Pancreas (tissue), 10 donors: ENCODE measurements around the gene BTG2. TPM values are rescaled to one million over a fixed set of nuclear protein-coding genes. Genes with fewer than 3 reads are reported as not detected.

Experiments
- ATAC-seq, 4 donors: fragments of 200-7000 bp; cut with Tn5 transposase; one replicate each; pipeline versions ENCODE4 v1.8.0 to v1.9.1; 2020; ENCODE audit warnings: mild to moderate bottlenecking in 4 of 4, moderate library complexity in 4 of 4
- DNase-seq, 6 donors: peaks; one replicate each; pipeline ENCODE4 v3.0.0-alpha.2; 2020
- FAIRE-seq: peaks from 2 replicates; lab custom pipeline; 2012; peaks lifted over from hg19 to GRCh38; lab: Jason Lieb, UNC
- H3K27ac ChIP-seq, 4 donors: fragments of 200-600 bp; sonication (generic); 1 replicate in 3 of 4; 2 replicates in 1 of 4; pipeline versions ENCODE4 v1.5.0 to v1.8.0; 2020
- H3K27me3 ChIP-seq, 4 donors: fragments of 200-600 bp; one replicate each; pipeline ENCODE4 v1.8.0; 2021
- H3K36me3 ChIP-seq, 3 donors: fragments of 200-600 bp; sonication (generic) in 1 of 3; one replicate each; pipeline versions ENCODE4 v1.5.0 to v1.8.0; 2020 to 2021
- H3K4me1 ChIP-seq, 3 donors: fragments of 200-600 bp; one replicate each; pipeline ENCODE4 v1.8.0; 2021
- H3K4me3 ChIP-seq, 4 donors: fragments of 200-600 bp; sonication (generic) in 2 of 4; one replicate each; pipeline versions ENCODE4 v1.5.0 to v1.8.0; 2020 to 2021
- H3K9me3 ChIP-seq, 4 donors: fragments of 200-600 bp; one replicate each; pipeline ENCODE4 v1.8.0; 2021
- CTCF ChIP-seq, 4 donors: fragments of 200-600 bp; sonication (generic) in 3 of 4; IDR thresholded peaks; one replicate each; pipeline versions ENCODE4 v1.5.0 to v1.8.0; 2021; ENCODE audit warnings: antibody characterized with exemption in 4 of 4
- WGBS, 2 donors: extraction: QIAGEN DNeasy Blood & Tissue Kit; methylation state at CpG; one replicate each; pipeline ENCODE4 v1.1.7; 2013; 5-methylcytosine and 5-hydroxymethylcytosine counted together
- intact Hi-C, 3 donors: fragments of 100-400 bp; cut with DNase I; formaldehyde crosslinking; loops; one replicate each; pipeline versions ENCODE4 v1.11.1 to v1.14.2; 2022
- polyA plus RNA-seq, 2 donors: library from polyadenylated mRNA; stranded (reverse); fragments of 200-250 nt; gene quantifications; one replicate each; pipeline ENCODE4 v1.2.3, GENCODE V29; 2013
- total RNA-seq, 6 donors: library from RNA; stranded (reverse); fragmentation: NEBNext Ultra II Directional in 4 of 6; extraction: Animal tissue kit (Norgen Biotek cat#: 25700) in 4 of 6; gene quantifications; one replicate each; pipeline versions ENCODE4 v1.2.1 to v1.2.4, GENCODE V29; 2021 to 2023
- donor health status: healthy with polysubstance abuse.
- donor health status: DM: no; HTN: no; CAD: no; lungs with moderate emphysema.
- donor health status: DM: no; HTN: no; CAD: no.
- donor health status: control.
- donor health status: control.
- donor health status: Bipolar disorder and iron deficiency.
- donor health status: DM: yes; HTN: yes; CAD: no.
- donor health status: DM: no; HTN: no; CAD: no.
- donor health status: DM: no; HTN: no; CAD: no.
- donor health status: DM: yes; HTN: yes; CAD: no.

BTG2 gene
- total and polyA plus RNA-seq, 8 donors, result 83.1 to 452 (median 192) TPM

GRCh38 chr1:203276408-203276807, 28.9 kb upstream of the BTG2 start:
- Histone ChIP-seq H3K27ac (no peak overlapping the region), H3K4me1 (peaks cover 8 to 34% (median 9%) of the 10 kb centered on the region in 3 donors), H3K36me3 (no peaks in the 10 kb centered on the region), H3K27me3 (no peaks in the 10 kb centered on the region), H3K9me3 (no peaks in the 10 kb centered on the region), H3K4me3 (no peak overlapping the region)
- no peak for TF ChIP-seq CTCF (IDR thresholded peaks at IDR 0.05)
- 84 to 90% methylated on average over 5 of the region's 5 CpGs for WGBS, 2 donors
- DNase-seq (peak in 1 of 6 donors; percentile 8), FAIRE-seq (no peak), ATAC-seq (no peak)
- intact Hi-C loops, result loop anchor here in 1 of 3 donors (10.0 kb wide), 1 partner anchor 58 kb away; no protein-coding TSS in a partner anchor

- intact Hi-C loops, result loop anchor here in 1 of 3 donors (10.0 kb wide), 1 partner anchor 58 kb away; no protein-coding TSS in a partner anchor
- Histone ChIP-seq H3K27me3 (no peaks in the 10 kb centered on the region), H3K27ac (no peak overlapping the region), H3K9me3 (no peaks in the 10 kb centered on the region), H3K36me3 (no peaks in the 10 kb centered on the region), H3K4me3 (no peak overlapping the region), H3K4me1 (peaks cover 8 to 40% (median 9%) of the 10 kb centered on the region in 3 donors)
- 89 to 93% methylated on average over 9 of the region's 9 CpGs for WGBS, 2 donors
- FAIRE-seq (no peak), ATAC-seq (no peak), DNase-seq (peak in 1 of 6 donors; percentile 14)
- TF ChIP-seq CTCF (IDR thresholded peaks at IDR 0.05), result no peak
Measured at GRCh38 chr1:203276916-203277545, 28.3 kb upstream of the BTG2 start.

- FAIRE-seq (no peak), ATAC-seq (peak; percentile 32 to 58 (median 50)), DNase-seq (peak; percentile 69 to 92 (median 84))
- no peak for TF ChIP-seq CTCF (IDR thresholded peaks at IDR 0.05)
- intact Hi-C loops, result loop anchor here in 1 of 3 donors (10.0 kb wide), 1 partner anchor 57 kb away; no protein-coding TSS in a partner anchor
- Histone ChIP-seq H3K4me3 (no peak overlapping the region), H3K36me3 (no peaks in the 10 kb centered on the region), H3K27ac (peak overlapping the region; percentile 15 to 76 (median 40)), H3K4me1 (peaks cover 11 to 42% (median 17%) of the 10 kb centered on the region in 3 donors), H3K9me3 (no peaks in the 10 kb centered on the region), H3K27me3 (no peaks in the 10 kb centered on the region)
- WGBS, 2 donors, result 11 to 14% methylated on average over 13 of the region's 13 CpGs
Measured at GRCh38 chr1:203278082-203278884, 27.0 kb upstream of the BTG2 start.

- no peak overlapping the region for H3K4me3 ChIP-seq
- ATAC-seq (no peak), FAIRE-seq (no peak), DNase-seq (no peak)
- 78% methylated on average over 8 of the region's 8 CpGs for WGBS, 2 donors
- TF ChIP-seq CTCF (IDR thresholded peaks at IDR 0.05), result no peak
- intact Hi-C loops, result loop anchor here in 1 of 3 donors (10.0 kb wide), 1 partner anchor 56 kb away; no protein-coding TSS in a partner anchor
- H3K27ac ChIP-seq, result peak overlapping the region; percentile 15 to 76 (median 40)
- H3K4me1 ChIP-seq, result peaks cover 11 to 43% (median 17%) of the 10 kb centered on the region in 3 donors
- H3K9me3 ChIP-seq, result no peaks in the 10 kb centered on the region
- H3K36me3 ChIP-seq, result no peaks in the 10 kb centered on the region
- no peaks in the 10 kb centered on the region for H3K27me3 ChIP-seq
Measured at GRCh38 chr1:203278885-203279406, 26.4 kb upstream of the BTG2 start.
